CD4-positive, alpha-beta T cell treated with Interleukin-15 for 4 hours (primary cell): Measurements from ENCODE around the gene ANKRD13C.

ENCODE experiments used
- DNase-seq: peaks from one replicate; pipeline ENCODE4 v3.0.0-alpha.2; 2020; ENCODE audit warnings: low spot score

The ANKRD13C gene

DNA sequence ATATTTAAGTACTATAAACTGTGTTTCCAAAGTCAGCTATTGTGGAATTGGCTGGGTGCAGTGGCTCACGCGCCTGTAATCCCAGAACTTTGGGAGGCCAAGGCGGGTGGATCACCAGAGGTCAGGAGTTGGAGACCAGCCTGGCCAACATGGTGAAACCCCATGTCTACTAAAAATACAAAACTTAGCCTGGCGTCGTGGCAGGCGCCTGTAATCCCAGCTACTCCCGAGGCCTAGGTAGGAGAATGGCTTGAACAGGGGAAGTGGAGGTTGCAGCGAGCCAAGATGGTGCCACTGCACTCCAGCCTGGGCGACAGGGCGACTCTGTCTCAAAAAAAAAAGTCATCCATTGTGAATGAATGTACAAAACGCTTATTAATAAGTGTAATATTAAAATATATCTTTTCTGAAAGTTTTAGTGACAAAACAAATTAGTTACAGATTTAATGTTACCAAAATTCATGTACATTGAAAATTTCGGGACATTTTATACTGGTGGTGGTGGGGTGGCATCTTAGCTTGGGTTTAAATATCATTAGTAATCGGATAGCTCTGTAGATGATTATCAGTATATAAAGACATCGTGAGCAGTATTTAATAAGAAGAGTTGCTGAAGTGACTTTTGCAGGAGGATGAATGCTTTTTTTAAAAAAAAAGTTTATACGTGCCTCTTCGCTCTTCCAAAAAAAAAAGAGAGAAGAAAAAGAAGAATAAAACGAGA lies 133.8 kb downstream of the ANKRD13C start:
- DNase-seq, result no peak

DNA sequence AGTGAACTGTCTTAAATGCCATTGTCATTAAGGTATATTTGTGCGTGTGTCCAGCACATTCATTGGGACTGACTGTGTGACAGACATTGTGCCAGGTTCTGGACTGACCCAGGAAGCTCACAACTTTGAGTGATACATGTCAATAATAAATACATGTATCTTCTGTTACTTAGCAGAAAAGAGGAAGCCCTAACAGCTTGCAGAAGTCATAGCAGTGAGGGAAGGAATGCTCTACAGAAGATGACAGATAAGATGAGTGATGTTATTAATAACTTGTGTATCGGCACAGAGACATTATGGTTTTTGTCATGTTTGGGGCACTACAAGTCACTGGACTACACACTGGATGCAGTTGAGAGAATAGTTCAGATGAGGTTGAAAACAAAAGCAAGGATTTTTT lies 134.5 kb downstream of the ANKRD13C start:
- DNase-seq, result no peak

DNA sequence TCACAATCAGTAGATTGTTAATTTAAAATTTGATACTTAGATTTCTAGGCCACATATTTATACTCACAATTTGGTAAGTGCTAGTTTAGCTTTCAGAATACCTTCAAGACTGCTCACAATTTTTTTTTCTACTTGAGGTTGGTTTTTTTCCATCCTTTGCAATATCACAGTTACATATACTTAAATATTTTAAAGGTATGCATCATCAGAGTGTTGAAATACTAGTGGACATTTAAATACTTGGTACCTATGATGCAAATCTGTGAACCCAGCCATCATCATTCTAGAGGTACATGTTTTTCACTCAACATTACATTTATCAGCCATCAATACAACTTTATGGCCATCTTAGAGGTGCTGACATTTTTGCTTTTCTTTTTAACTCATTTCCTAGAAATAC lies 143.0 kb downstream of the ANKRD13C start:
- DNase-seq, result no peak

DNA sequence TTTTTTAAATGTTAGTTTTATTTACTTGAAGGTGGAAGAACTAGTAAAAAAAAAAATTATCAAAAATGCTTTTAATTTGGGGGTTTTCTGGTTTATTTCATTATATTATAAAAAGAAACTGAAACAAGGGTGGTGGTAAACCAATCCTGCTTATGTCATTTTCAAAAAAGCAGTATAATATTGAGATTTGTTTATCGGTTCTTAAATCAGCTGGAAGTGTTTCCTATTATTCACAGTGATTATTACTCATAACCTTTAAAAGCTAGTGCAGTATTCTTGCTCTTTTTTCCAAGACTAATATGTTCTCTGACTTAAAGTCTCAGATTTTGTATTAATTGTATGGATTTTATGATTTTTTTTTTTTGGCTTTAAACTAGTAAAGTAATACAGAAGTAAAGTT lies 143.7 kb downstream of the ANKRD13C start:
- no peak for DNase-seq
